Measurements from ENCODE around the gene CRIP2. TPM values are rescaled to one million over a fixed set of nuclear protein-coding genes. Genes with fewer than 3 reads are reported as not detected.
A peak's percentile ranks its signal among the peaks of the same experiment; 100 is the strongest.

Gene CRIP2
- total and polyA plus RNA-seq, 2 of the 13 experiments (the other 11 are each of a cell fraction or from before 2014, with no cell fraction given) = 31.6 to 37.9 TPM

GRCh38 chr14:105476831-105477659, 2.4 kb downstream of the CRIP2 start (continued):
- TF ChIP-seq RERE (CRISPR knock-in tag; IDR thresholded peaks at IDR 0.05; ENCODE audit: low read depth) (no peak), RBM22 (optimal IDR thresholded peaks at IDR 0.05; ENCODE audit: low read length) (no peak), ZBTB25 (CRISPR knock-in tag; IDR thresholded peaks at IDR 0.05) (no peak), IRF2 (CRISPR knock-in tag; IDR thresholded peaks at IDR 0.05) (no peak), ZNF598 (CRISPR knock-in tag; IDR thresholded peaks at IDR 0.05; ENCODE audit: borderline replicate concordance) (0 out of 2 replicates have a peak, but pooled peaks have one; percentile 7), RCOR2 (CRISPR knock-in tag; IDR thresholded peaks at IDR 0.05) (no peak), ZNF138 (CRISPR knock-in tag; IDR thresholded peaks at IDR 0.05; ENCODE audit: low read depth) (no peak), ZNF878 (CRISPR knock-in tag; IDR thresholded peaks at IDR 0.05) (no peak)

Measured in HepG2 (cell line).